GM19023 (cell line): Measurements from ENCODE around the gene GMPR.

Experiments used
- ATAC-seq: cut with Tn5 transposase; IDR thresholded peaks from one replicate; pipeline ENCODE4 v1.9.1; 2021; ENCODE audit warnings: mild to moderate bottlenecking, moderate library complexity; ENCODE audit not compliant: unreplicated experiment

Gene GMPR

GRCh38 chr6:16270178-16270794, 31.9 kb downstream of the GMPR start:
- ATAC-seq = no peak

- ATAC-seq = no peak
These were observed 33.0 kb downstream of the GMPR start for GRCh38 chr6:16271428-16271827.

GRCh38 chr6:16272201-16272600, 33.8 kb downstream of the GMPR start:
- ATAC-seq = no peak

- ATAC-seq = no peak
These were observed 34.9 kb downstream of the GMPR start for GRCh38 chr6:16273256-16273655.

- ATAC-seq = no peak
These were observed 36.1 kb downstream of the GMPR start for GRCh38 chr6:16274483-16274882.

GRCh38 chr6:16274885-16275589, 36.6 kb downstream of the GMPR start:
- no peak for ATAC-seq

- ATAC-seq = no peak
These were observed 39.0 kb downstream of the GMPR start for GRCh38 chr6:16277101-16277981.

- ATAC-seq = no peak
These were observed 39.8 kb downstream of the GMPR start for GRCh38 chr6:16278048-16278724.

- ATAC-seq = no peak
These were observed 40.4 kb downstream of the GMPR start for GRCh38 chr6:16278750-16279149.

- ATAC-seq = no peak
These were observed 40.9 kb downstream of the GMPR start for GRCh38 chr6:16279243-16279642.

- no peak for ATAC-seq
These were observed 44.0 kb downstream of the GMPR start for GRCh38 chr6:16282370-16282769.

GRCh38 chr6:16284472-16284871, 46.1 kb downstream of the GMPR start:
- no peak for ATAC-seq

GRCh38 chr6:16285467-16286150, 47.2 kb downstream of the GMPR start:
- no peak for ATAC-seq

- no peak for ATAC-seq
These were observed 47.8 kb downstream of the GMPR start for GRCh38 chr6:16286151-16286522.

GRCh38 chr6:16288163-16288562, 49.8 kb downstream of the GMPR start:
- no peak for ATAC-seq

GRCh38 chr6:16291739-16292138, 53.4 kb downstream of the GMPR start:
- no peak for ATAC-seq

- ATAC-seq = no peak
These were observed 54.0 kb downstream of the GMPR start for GRCh38 chr6:16292432-16292831.

GRCh38 chr6:16292942-16293341, 54.6 kb downstream of the GMPR start:
- ATAC-seq = no peak

- ATAC-seq = no peak
These were observed 56.0 kb downstream of the GMPR start for GRCh38 chr6:16294371-16294770.

- no peak for ATAC-seq
These were observed 56.7 kb downstream of the GMPR start for GRCh38 chr6:16295060-16295459.

GRCh38 chr6:16295471-16295870, 57.1 kb downstream of the GMPR start:
- ATAC-seq = no peak
